ENCODE data around the gene SPPL2C. TPM values are rescaled to one million over a fixed set of nuclear protein-coding genes. Genes with fewer than 3 reads are reported as not detected.
A peak's percentile ranks its signal among the peaks of the same experiment; 100 is the strongest.

SPPL2C gene
- total and polyA plus RNA-seq, 2 of the 13 experiments (the other 11 are each of a cell fraction or from before 2014, with no cell fraction given): not detected

DNA sequence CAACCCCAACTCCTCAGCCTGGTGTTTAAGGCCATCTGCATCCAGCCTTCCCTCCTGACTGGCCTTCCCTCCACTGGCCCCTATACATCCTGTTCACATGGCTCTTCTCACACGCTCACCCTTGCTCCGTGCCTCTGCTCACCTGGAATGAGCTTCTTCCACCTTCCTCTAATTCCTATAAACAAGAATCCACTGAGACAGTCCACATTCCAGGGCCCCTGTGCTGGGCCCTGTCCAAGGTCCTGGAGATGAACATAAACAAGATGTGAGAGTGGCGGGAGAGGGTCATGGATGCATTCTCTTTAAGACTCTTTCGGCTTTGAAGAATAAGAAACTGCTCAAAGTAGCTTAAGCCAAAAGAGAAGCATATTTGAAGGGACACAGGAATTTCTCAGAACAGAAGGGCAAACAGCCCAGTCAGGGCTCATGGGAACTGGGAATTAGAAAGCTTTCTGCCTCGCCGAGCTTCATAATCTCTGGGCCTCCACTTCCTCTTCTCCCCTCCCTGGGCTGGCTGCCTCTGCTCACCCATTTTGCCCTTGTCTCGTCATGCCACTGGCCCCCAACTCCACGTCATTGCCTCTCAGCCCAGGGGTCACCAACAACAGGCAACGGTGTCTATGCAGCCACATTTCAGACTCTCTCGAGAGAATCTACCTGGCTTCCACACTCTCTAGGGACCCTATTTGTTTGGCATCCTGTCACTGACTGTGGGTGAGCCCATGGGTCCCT lies 13.5 kb downstream of the SPPL2C start (continued):
- TF ChIP-seq ZNF34 (CRISPR knock-in tag; IDR thresholded peaks at IDR 0.05; ENCODE audit: borderline replicate concordance) (no peak), ZNF264 (CRISPR knock-in tag; IDR thresholded peaks at IDR 0.05) (0 out of 2 replicates have a peak, but pooled peaks have one; percentile 69), GFI1 (CRISPR knock-in tag; IDR thresholded peaks at IDR 0.05; ENCODE audit: borderline replicate concordance) (no peak; the same call in 1 of the 2 replicates), ZNF567 (CRISPR knock-in tag; IDR thresholded peaks at IDR 0.05; ENCODE audit: borderline replicate concordance) (no peak), ZNF644 (CRISPR knock-in tag; IDR thresholded peaks at IDR 0.05; ENCODE audit: low read depth) (peak; percentile 52; the same call in 1 of the 2 replicates), FOXK2 (IDR thresholded peaks at IDR 0.05) (0 out of 2 replicates have a peak, but pooled peaks have one; percentile 19), ETV5 (CRISPR knock-in tag; IDR thresholded peaks at IDR 0.05; ENCODE audit: borderline replicate concordance) (peak; percentile 40; the same call in 1 of the 2 replicates), PPARG (CRISPR knock-in tag; conservative IDR thresholded peaks at IDR 0.05) (peak; percentile 64; the same call in 1 of the 2 replicates), POLR2G (IDR thresholded peaks at IDR 0.05; ENCODE audit: low read depth, low read length) (no peak), BORCS8-MEF2B (CRISPR knock-in tag; IDR thresholded peaks at IDR 0.05) (peak; percentile 69; the same call in 1 of the 2 replicates), IRF2 (CRISPR knock-in tag; IDR thresholded peaks at IDR 0.05) (peak; percentile 71), ZNF747 (CRISPR knock-in tag; IDR thresholded peaks at IDR 0.05; ENCODE audit: borderline replicate concordance) (no peak), SALL2 (CRISPR knock-in tag; IDR thresholded peaks at IDR 0.05) (0 out of 2 replicates have a peak, but pooled peaks have one; percentile 54), ZNF121 (CRISPR knock-in tag; IDR thresholded peaks at IDR 0.05) (no peak), ZNF550 (CRISPR knock-in tag; IDR thresholded peaks at IDR 0.05; ENCODE audit: borderline replicate concordance) (no peak), MAFK (conservative IDR thresholded peaks at IDR 0.05 in 1 of 2, IDR thresholded peaks at IDR 0.05 in 1 of 2; ENCODE audit: low read length in 2 of 2) (no peak)
- TF ChIP-seq, protein P1, sequence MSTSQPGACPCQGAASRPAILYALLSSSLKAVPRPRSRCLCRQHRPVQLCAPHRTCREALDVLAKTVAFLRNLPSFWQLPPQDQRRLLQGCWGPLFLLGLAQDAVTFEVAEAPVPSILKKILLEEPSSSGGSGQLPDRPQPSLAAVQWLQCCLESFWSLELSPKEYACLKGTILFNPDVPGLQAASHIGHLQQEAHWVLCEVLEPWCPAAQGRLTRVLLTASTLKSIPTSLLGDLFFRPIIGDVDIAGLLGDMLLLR (CRISPR knock-in tag; IDR thresholded peaks at IDR 0.05): 0 out of 2 replicates have a peak, but pooled peaks have one; percentile 40
- TF ChIP-seq, protein P2, sequence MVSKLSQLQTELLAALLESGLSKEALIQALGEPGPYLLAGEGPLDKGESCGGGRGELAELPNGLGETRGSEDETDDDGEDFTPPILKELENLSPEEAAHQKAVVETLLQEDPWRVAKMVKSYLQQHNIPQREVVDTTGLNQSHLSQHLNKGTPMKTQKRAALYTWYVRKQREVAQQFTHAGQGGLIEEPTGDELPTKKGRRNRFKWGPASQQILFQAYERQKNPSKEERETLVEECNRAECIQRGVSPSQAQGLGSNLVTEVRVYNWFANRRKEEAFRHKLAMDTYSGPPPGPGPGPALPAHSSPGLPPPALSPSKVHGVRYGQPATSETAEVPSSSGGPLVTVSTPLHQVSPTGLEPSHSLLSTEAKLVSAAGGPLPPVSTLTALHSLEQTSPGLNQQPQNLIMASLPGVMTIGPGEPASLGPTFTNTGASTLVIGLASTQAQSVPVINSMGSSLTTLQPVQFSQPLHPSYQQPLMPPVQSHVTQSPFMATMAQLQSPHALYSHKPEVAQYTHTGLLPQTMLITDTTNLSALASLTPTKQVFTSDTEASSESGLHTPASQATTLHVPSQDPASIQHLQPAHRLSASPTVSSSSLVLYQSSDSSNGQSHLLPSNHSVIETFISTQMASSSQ (IDR thresholded peaks at IDR 0.05; ENCODE audit: low read depth): no peak
- TF ChIP-seq, protein P2 (CRISPR knock-in tag; IDR thresholded peaks at IDR 0.05; ENCODE audit: borderline replicate concordance): no peak
- TF ChIP-seq, protein P3, sequence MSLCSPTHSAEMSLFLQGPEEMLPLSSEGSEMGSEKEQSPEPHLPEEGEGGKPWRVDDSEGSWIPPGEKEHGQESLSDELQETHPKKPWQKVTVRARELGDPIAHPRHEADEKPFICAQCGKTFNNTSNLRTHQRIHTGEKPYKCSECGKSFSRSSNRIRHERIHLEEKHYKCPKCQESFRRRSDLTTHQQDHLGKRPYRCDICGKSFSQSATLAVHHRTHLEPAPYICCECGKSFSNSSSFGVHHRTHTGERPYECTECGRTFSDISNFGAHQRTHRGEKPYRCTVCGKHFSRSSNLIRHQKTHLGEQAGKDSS (CRISPR knock-in tag; IDR thresholded peaks at IDR 0.05; ENCODE audit: borderline replicate concordance, low read depth): no peak
- TF ChIP-seq, protein P4, sequence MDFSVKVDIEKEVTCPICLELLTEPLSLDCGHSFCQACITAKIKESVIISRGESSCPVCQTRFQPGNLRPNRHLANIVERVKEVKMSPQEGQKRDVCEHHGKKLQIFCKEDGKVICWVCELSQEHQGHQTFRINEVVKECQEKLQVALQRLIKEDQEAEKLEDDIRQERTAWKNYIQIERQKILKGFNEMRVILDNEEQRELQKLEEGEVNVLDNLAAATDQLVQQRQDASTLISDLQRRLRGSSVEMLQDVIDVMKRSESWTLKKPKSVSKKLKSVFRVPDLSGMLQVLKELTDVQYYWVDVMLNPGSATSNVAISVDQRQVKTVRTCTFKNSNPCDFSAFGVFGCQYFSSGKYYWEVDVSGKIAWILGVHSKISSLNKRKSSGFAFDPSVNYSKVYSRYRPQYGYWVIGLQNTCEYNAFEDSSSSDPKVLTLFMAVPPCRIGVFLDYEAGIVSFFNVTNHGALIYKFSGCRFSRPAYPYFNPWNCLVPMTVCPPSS (IDR thresholded peaks at IDR 0.05): no peak
- TF ChIP-seq, protein P5, sequence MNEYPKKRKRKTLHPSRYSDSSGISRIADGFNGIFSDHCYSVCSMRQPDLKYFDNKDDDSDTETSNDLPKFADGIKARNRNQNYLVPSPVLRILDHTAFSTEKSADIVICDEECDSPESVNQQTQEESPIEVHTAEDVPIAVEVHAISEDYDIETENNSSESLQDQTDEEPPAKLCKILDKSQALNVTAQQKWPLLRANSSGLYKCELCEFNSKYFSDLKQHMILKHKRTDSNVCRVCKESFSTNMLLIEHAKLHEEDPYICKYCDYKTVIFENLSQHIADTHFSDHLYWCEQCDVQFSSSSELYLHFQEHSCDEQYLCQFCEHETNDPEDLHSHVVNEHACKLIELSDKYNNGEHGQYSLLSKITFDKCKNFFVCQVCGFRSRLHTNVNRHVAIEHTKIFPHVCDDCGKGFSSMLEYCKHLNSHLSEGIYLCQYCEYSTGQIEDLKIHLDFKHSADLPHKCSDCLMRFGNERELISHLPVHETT (CRISPR knock-in tag; conservative IDR thresholded peaks at IDR 0.05): no peak; the same call in 1 of the 2 replicates

All from HepG2 (cell line).